Stimulated activated effector memory CD8-positive, alpha-beta T cell treated with anti-CD3 and anti-CD28 coated beads, Interleukin-12 subunit alpha, Interleukin-12 subunit beta, amount 100 ng/mL, for 72 hours (primary cell): Measurements from ENCODE around the gene PROB1.
A peak's percentile ranks its signal among the peaks of the same experiment; 100 is the strongest.

Source experiments
- ATAC-seq: fragments of 150-1000 bp; cut with Tn5 transposase; 2 replicates; pipeline ENCODE4 v1.10.0; 2021
- DNase-seq, 2 donors: peaks; one replicate each; pipeline ENCODE4 v3.0.0; 2021 to 2022; ENCODE audit warnings: low spot score in 2 of 2
- H3K27ac Mint-ChIP-seq: one replicate; pipeline ENCODE4 v1.8.0; 2022; ENCODE audit warnings: mild to moderate bottlenecking, mixed read lengths
- H3K36me3 Mint-ChIP-seq: one replicate; pipeline ENCODE4 v1.8.0; 2022; ENCODE audit warnings: mild to moderate bottlenecking, mixed read lengths
- H3K4me1 Mint-ChIP-seq: one replicate; pipeline ENCODE4 v1.8.0; 2022; ENCODE audit warnings: mixed read lengths
- H3K4me3 Mint-ChIP-seq: one replicate; pipeline ENCODE4 v1.8.0; 2022; ENCODE audit warnings: mild to moderate bottlenecking, mixed read lengths
- H3K9me3 Mint-ChIP-seq: one replicate; pipeline ENCODE4 v1.8.0; 2022; ENCODE audit warnings: mixed read lengths

PROB1 gene

GRCh38 chr5:139403787-139404483 lies 9.0 kb upstream of the PROB1 start, which contains the start of gene SPATA24:
TSS of gene SPATA24 (minus strand) at chr5:139404089. CDS start at chr5:139404060, 29 bp downstream.
- DNase-seq (peak; percentile 91 to 98), ATAC-seq (peak; percentile 95)
- peaks cover 43% of the 10 kb centered on the region for H3K4me1 Mint-ChIP-seq
- H3K36me3 Mint-ChIP-seq: peaks cover 19% of the 10 kb centered on the region
- H3K9me3 Mint-ChIP-seq: no peaks in the 10 kb centered on the region
- H3K4me3 Mint-ChIP-seq: peak within 1 kb of the TSS; percentile 87
- peak within 1 kb of the TSS; percentile 98 for H3K27ac Mint-ChIP-seq

GRCh38 chr5:139403418-139403786 lies 8.5 kb upstream of the PROB1 start:
- Mint-ChIP-seq H3K9me3 (no peaks in the 10 kb centered on the region), H3K4me1 (peaks cover 44% of the 10 kb centered on the region), H3K36me3 (peaks cover 19% of the 10 kb centered on the region), H3K27ac (peak overlapping the region; percentile 98), H3K4me3 (peak overlapping the region; percentile 87)
- ATAC-seq: no peak
- DNase-seq: no peak

- peak overlapping the region; percentile 98 for H3K27ac Mint-ChIP-seq
- H3K9me3 Mint-ChIP-seq: no peaks in the 10 kb centered on the region
- H3K4me3 Mint-ChIP-seq: peak overlapping the region; percentile 87
- ATAC-seq (no peak), DNase-seq (no peak)
- peaks cover 23% of the 10 kb centered on the region for H3K36me3 Mint-ChIP-seq
- H3K4me1 Mint-ChIP-seq: peaks cover 45% of the 10 kb centered on the region
Observed at GRCh38 chr5:139402561-139403158, 7.8 kb upstream of the PROB1 start.

- Mint-ChIP-seq H3K27ac (peak overlapping the region; percentile 45), H3K36me3 (peaks cover 34% of the 10 kb centered on the region), H3K4me3 (no peak overlapping the region), H3K4me1 (peaks cover 52% of the 10 kb centered on the region), H3K9me3 (no peaks in the 10 kb centered on the region)
- DNase-seq (no peak), ATAC-seq (no peak)
Observed at GRCh38 chr5:139401546-139401945, 6.6 kb upstream of the PROB1 start.

GRCh38 chr5:139399501-139400121 lies 4.7 kb upstream of the PROB1 start:
- ATAC-seq (peak; percentile 15), DNase-seq (peak in 1 of 2 donors; percentile 69)
- peaks cover 64% of the 10 kb centered on the region for H3K4me1 Mint-ChIP-seq
- peak overlapping the region; percentile 83 for H3K27ac Mint-ChIP-seq
- peaks cover 46% of the 10 kb centered on the region for H3K36me3 Mint-ChIP-seq
- H3K4me3 Mint-ChIP-seq: peak overlapping the region; percentile 52
- H3K9me3 Mint-ChIP-seq: no peaks in the 10 kb centered on the region

GRCh38 chr5:139397921-139398320 lies 3.0 kb upstream of the PROB1 start:
- Mint-ChIP-seq H3K9me3 (no peaks in the 10 kb centered on the region), H3K27ac (no peak overlapping the region), H3K4me3 (no peak overlapping the region), H3K4me1 (peaks cover 54% of the 10 kb centered on the region), H3K36me3 (peaks cover 44% of the 10 kb centered on the region)
- no peak for DNase-seq
- ATAC-seq: no peak

- Mint-ChIP-seq H3K9me3 (no peaks in the 10 kb centered on the region), H3K36me3 (peaks cover 50% of the 10 kb centered on the region), H3K4me3 (no peak overlapping the region), H3K4me1 (peaks cover 54% of the 10 kb centered on the region), H3K27ac (no peak overlapping the region)
- ATAC-seq: no peak
- no peak for DNase-seq
Observed at GRCh38 chr5:139396691-139397090, 1.8 kb upstream of the PROB1 start.

GRCh38 chr5:139395844-139396640 lies 1.1 kb upstream of the PROB1 start:
- DNase-seq: no peak
- ATAC-seq: no peak
- H3K27ac Mint-ChIP-seq: no peak overlapping the region
- H3K36me3 Mint-ChIP-seq: peaks cover 54% of the 10 kb centered on the region
- H3K4me3 Mint-ChIP-seq: peak overlapping the region; percentile 99
- no peaks in the 10 kb centered on the region for H3K9me3 Mint-ChIP-seq
- H3K4me1 Mint-ChIP-seq: peaks cover 61% of the 10 kb centered on the region

GRCh38 chr5:139394123-139394653 lies 716 bp downstream of the PROB1 start:
- ATAC-seq: no peak
- no peaks in the 10 kb centered on the region for H3K9me3 Mint-ChIP-seq
- H3K4me3 Mint-ChIP-seq: peak overlapping the region; percentile 99
- peaks cover 70% of the 10 kb centered on the region for H3K36me3 Mint-ChIP-seq
- H3K4me1 Mint-ChIP-seq: peaks cover 71% of the 10 kb centered on the region
- H3K27ac Mint-ChIP-seq: no peak overlapping the region
- DNase-seq: peak in 1 of 2 donors; percentile 81

- ATAC-seq (no peak), DNase-seq (peak in 1 of 2 donors; percentile 69)
- H3K4me3 Mint-ChIP-seq: peak overlapping the region; percentile 99
- H3K9me3 Mint-ChIP-seq: no peaks in the 10 kb centered on the region
- peaks cover 70% of the 10 kb centered on the region for H3K36me3 Mint-ChIP-seq
- H3K27ac Mint-ChIP-seq: peak overlapping the region; percentile 99
- H3K4me1 Mint-ChIP-seq: peaks cover 72% of the 10 kb centered on the region
Observed at GRCh38 chr5:139393497-139394122, 1.3 kb downstream of the PROB1 start.

GRCh38 chr5:139392678-139393496 lies 2.0 kb downstream of the PROB1 start:
- Mint-ChIP-seq H3K9me3 (no peaks in the 10 kb centered on the region), H3K4me3 (peak overlapping the region; percentile 99), H3K4me1 (peaks cover 75% of the 10 kb centered on the region), H3K27ac (peak overlapping the region; percentile 99), H3K36me3 (peaks cover 68% of the 10 kb centered on the region)
- DNase-seq (peak; percentile 85 to 96), ATAC-seq (peak; percentile 80)

- Mint-ChIP-seq H3K4me3 (peak overlapping the region; percentile 99), H3K9me3 (no peaks in the 10 kb centered on the region), H3K27ac (peak overlapping the region; percentile 99), H3K4me1 (peaks cover 72% of the 10 kb centered on the region), H3K36me3 (peaks cover 62% of the 10 kb centered on the region)
- ATAC-seq (no peak), DNase-seq (no peak)
Observed at GRCh38 chr5:139392324-139392677, 2.6 kb downstream of the PROB1 start.

GRCh38 chr5:139391570-139392323 lies 3.2 kb downstream of the PROB1 start:
- peak in 1 of 2 donors; percentile 76 for DNase-seq
- Mint-ChIP-seq H3K27ac (peak overlapping the region; percentile 99), H3K9me3 (no peaks in the 10 kb centered on the region), H3K4me1 (peaks cover 71% of the 10 kb centered on the region), H3K4me3 (peak overlapping the region; percentile 99), H3K36me3 (peaks cover 56% of the 10 kb centered on the region)
- peak; percentile 2 for ATAC-seq
